AG04450 (cell line): ENCODE data around the gene PI16. TPM values are rescaled to one million over a fixed set of nuclear protein-coding genes. Genes with fewer than 3 reads are reported as not detected.

Experiments
- CTCF ChIA-PET: fragments of 300-600, 350-600 bp; formaldehyde crosslinking; extraction: SDS; loops from one replicate; lab custom pipeline; 2022; ENCODE audit warnings: antibody characterized with exemption, inconsistent platforms; lab: Charles Lee
- POLR2A ChIA-PET: fragments of 350-600 bp; formaldehyde crosslinking; extraction: SDS; loops from one replicate; lab custom pipeline; 2021; ENCODE audit warnings: antibody characterized with exemption, inconsistent platforms; lab: Yijun Ruan, JAX
- DNase-seq: peaks from one replicate; pipeline ENCODE4 v3.0.0-alpha.2; 2011; ENCODE audit warnings: low read depth, low spot score
- H3K27ac ChIP-seq: one replicate; pipeline ENCODE4 v1.5.1; 2012; ENCODE audit warnings: low read depth, low read length, control low read depth
- H3K27me3 ChIP-seq: one replicate; pipeline ENCODE4 v1.6.0; 2012; ENCODE audit warnings: low read length; ENCODE audit not compliant: control insufficient read depth, insufficient read depth
- H3K4me3 ChIP-seq: 2 replicates; pipeline ENCODE4 v1.5.1; 2011; ENCODE audit warnings: mild to moderate bottlenecking, low read depth, low read length, control low read depth
- H3K9me3 ChIP-seq: 2 replicates; pipeline ENCODE4 v1.5.1; 2012; ENCODE audit warnings: low read length; ENCODE audit not compliant: control insufficient read depth, insufficient read depth
- CTCF ChIP-seq: IDR thresholded peaks from 2 replicates; pipeline ENCODE4 v1.5.1; 2011; ENCODE audit warnings: low read depth, low read length, control low read depth, inconsistent platforms
- polyA plus RNA-seq: library from polyadenylated mRNA; depleted of rRNA; stranded (reverse); fragments of >200 nt; gene quantifications from 2 replicates; pipeline ENCODE4 v1.2.3, GENCODE V29; 2011

The PI16 gene
- polyA plus RNA-seq, 1 experiment = 0.05 TPM

DNA sequence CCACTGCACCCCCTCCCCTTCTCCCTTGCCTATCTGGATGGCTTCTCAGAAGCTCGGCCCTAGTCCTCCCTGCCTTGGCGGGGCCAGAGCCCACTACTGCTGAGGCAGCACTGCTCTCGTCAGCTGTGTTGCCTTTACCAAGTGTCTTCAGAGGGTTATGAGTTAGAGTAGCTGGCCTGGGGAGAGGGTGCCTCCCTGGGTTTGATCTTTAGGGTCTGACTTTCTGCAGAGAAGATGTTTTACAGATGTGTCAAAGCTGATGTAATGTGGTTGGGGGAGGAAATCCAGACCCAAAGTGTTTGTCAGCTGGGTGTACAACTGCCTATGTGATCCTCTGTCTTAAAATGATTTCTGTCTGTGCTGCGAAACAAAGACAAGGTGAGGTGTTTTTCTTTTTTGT is 30.4 kb upstream of the PI16 start:
- H3K9me3 ChIP-seq = no peaks in the 10 kb centered on the region
- no peaks in the 10 kb centered on the region for H3K27me3 ChIP-seq
- CTCF ChIA-PET = interaction anchor here (0.6 kb wide), 1 partner anchor 94 kb away, joined by 3 read pairs; no protein-coding TSS in a partner anchor
- no peak overlapping the region for H3K4me3 ChIP-seq
- H3K27ac ChIP-seq = no peak overlapping the region
- POLR2A ChIA-PET = interaction anchor here (0.5 kb wide), 1 partner anchor 959 kb away, joined by 5 read pairs; no protein-coding TSS in a partner anchor
- TF ChIP-seq CTCF = no peak
- no peak for DNase-seq

GRCh38 chr6:36924778-36925374 is 29.7 kb upstream of the PI16 start:
- CTCF ChIA-PET = interaction anchor here (0.5 to 0.6 kb wide), 2 partner anchors 93 to 309 kb away, joined by 3 to 4 read pairs; no protein-coding TSS in a partner anchor
- no peak overlapping the region for H3K4me3 ChIP-seq
- no peak for TF ChIP-seq CTCF

GRCh38 chr6:36925809-36926208 is 28.7 kb upstream of the PI16 start:
- no peak for TF ChIP-seq CTCF
- CTCF ChIA-PET = interaction anchor here (1.2 kb wide), 1 partner anchor 41 kb away, joined by 3 read pairs; no protein-coding TSS in a partner anchor
- H3K27ac ChIP-seq = no peak overlapping the region
- DNase-seq = no peak
- POLR2A ChIA-PET = no interaction called here
- H3K27me3 ChIP-seq = no peaks in the 10 kb centered on the region
- H3K4me3 ChIP-seq = no peak overlapping the region
- no peaks in the 10 kb centered on the region for H3K9me3 ChIP-seq

More at GRCh38 chr6:36924778-36925374, 29.7 kb upstream of the PI16 start:
- Histone ChIP-seq H3K27ac (no peak overlapping the region), H3K27me3 (no peaks in the 10 kb centered on the region), H3K9me3 (no peaks in the 10 kb centered on the region)
- no peak for DNase-seq
- POLR2A ChIA-PET = no interaction called here

DNA sequence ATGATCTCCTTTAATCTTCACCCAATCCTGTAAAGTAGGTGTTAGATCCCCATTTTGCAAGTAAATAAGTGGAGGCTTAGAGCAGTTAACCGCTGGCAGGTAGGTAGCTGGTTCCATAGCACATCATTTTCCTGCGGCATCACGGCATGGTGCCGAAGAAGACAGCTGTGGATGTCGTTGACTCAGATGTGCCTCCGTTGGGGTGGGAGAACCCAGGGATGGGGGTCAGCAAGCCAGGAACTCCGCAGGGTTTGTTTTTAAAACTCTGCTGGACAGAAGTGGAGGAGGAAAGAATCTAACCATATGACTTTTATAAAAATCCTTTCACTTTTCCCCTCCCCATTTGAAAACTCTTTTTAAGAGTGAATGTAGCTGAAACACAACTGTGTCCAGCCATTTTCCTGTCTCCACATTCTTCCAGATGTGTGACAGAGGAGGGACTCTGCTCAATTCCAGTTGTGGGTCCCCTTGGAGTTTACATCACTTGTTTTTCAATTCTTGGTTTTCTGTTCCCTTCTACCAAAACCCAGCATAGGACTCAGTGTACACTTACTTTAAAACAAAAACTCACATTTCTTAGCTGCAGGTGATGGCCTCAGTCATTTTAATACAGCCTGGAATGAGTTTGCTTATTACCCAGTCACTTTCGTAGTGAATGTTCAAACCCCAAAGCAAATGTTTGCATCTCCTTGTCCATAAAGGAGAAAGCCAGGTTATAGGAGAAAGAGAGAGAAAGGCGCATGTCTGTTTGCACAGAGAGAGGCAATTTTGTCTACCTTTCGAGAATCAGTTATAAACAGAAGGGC is 27.6 kb upstream of the PI16 start:
- no peaks in the 10 kb centered on the region for H3K27me3 ChIP-seq
- POLR2A ChIA-PET = interaction anchor here (0.6 to 1.0 kb wide), 2 partner anchors 59 to 1292 kb away, joined by 4 to 7 read pairs; partner anchors contain the start of gene MTCH1
- DNase-seq = no peak

More for the DNA sequence above, 27.6 kb upstream of the PI16 start:
- H3K9me3 ChIP-seq = no peaks in the 10 kb centered on the region
- no peak overlapping the region for H3K4me3 ChIP-seq
- CTCF ChIA-PET = interaction anchor here (1.2 kb wide), 1 partner anchor 42 kb away, joined by 3 read pairs; no protein-coding TSS in a partner anchor
- no peak overlapping the region for H3K27ac ChIP-seq
- TF ChIP-seq CTCF = no peak
